Uterus (tissue), 2 donors: Measurements from ENCODE around the gene NOS1.

ENCODE experiments used
- POLR2A ChIP-seq, 2 donors: fragments of 450-650 bp; IDR thresholded peaks; one replicate each; pipeline ENCODE4 v1.6.1; 2016; ENCODE audit warnings: antibody characterized with exemption in 2 of 2, mild to moderate bottlenecking in 1 of 2, moderate library complexity in 1 of 2
- TF ChIP-seq, protein P1 (sequence below), 4 experiments: fragments of 200-600 bp in 2 of 4; fragments of 450-650 bp in 2 of 4; sonication (generic) in 2 of 4; IDR thresholded peaks; one replicate each; pipeline ENCODE4 v1.5.1; 2016 to 2019; ENCODE audit warnings: antibody characterized with exemption in 4 of 4, mild to moderate bottlenecking in 2 of 4, moderate library complexity in 1 of 4

DNA sequence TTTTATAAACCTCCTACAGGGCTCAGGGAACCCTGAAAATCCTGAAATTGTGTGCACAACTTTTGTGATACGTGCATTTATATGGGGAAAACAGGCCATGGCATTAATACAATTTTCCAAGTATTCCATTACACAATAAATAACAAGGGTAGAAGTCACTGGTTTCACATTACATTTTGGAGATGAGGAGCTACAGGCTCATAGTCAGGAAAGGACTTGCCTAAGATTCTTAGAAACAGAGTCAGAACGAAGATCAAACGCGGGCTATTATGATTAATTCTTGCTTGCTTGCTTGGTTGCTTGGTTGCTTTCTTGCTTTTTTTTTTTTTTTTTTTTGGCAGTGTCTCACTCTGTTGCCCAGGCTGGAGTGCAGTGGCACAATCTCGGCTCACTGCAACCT is 16.7 kb downstream of the NOS1 start:
- TF ChIP-seq, protein P1, sequence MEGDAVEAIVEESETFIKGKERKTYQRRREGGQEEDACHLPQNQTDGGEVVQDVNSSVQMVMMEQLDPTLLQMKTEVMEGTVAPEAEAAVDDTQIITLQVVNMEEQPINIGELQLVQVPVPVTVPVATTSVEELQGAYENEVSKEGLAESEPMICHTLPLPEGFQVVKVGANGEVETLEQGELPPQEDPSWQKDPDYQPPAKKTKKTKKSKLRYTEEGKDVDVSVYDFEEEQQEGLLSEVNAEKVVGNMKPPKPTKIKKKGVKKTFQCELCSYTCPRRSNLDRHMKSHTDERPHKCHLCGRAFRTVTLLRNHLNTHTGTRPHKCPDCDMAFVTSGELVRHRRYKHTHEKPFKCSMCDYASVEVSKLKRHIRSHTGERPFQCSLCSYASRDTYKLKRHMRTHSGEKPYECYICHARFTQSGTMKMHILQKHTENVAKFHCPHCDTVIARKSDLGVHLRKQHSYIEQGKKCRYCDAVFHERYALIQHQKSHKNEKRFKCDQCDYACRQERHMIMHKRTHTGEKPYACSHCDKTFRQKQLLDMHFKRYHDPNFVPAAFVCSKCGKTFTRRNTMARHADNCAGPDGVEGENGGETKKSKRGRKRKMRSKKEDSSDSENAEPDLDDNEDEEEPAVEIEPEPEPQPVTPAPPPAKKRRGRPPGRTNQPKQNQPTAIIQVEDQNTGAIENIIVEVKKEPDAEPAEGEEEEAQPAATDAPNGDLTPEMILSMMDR (IDR thresholded peaks at IDR 0.05) = no peak
- TF ChIP-seq POLR2A (IDR thresholded peaks at IDR 0.05) = no peak
